ENCODE data around the gene DHRSX. TPM values are rescaled to one million over a fixed set of nuclear protein-coding genes. Genes with fewer than 3 reads are reported as not detected.
"Not testable (repeated sequence)": the region's sequence is repeated elsewhere in the genome, so short reads cannot be mapped to it uniquely, and the experiment has no call there.

DHRSX gene
- total RNA-seq, 1 donor from 2014 or later, result 25.7 TPM

GRCh38 chrX:2434270-2435163, 66.3 kb downstream of the DHRSX start:
- Mint-ChIP-seq H3K9me3 (peaks cover 5% of the 10 kb centered on the region), H3K27ac (no peak overlapping the region), H3K36me3 (ENCODE audit: low read depth) (peaks cover 30% of the 10 kb centered on the region), H3K4me3 (no peak overlapping the region), H3K4me1 (peaks cover 3% of the 10 kb centered on the region), H3K27me3 (no peaks in the 10 kb centered on the region)
- no peak for DNase-seq
- intact Hi-C loops (cut with micrococcal nuclease), result no loop called here

- intact Hi-C loops (cut with micrococcal nuclease), result no loop called here
- H3K4me1 Mint-ChIP-seq, result peaks cover 3% of the 10 kb centered on the region
Measured at GRCh38 chrX:2432298-2432863, 68.4 kb downstream of the DHRSX start.

GRCh38 chrX:2430265-2430825, 70.4 kb downstream of the DHRSX start:
- H3K27ac Mint-ChIP-seq, result no peak overlapping the region
- intact Hi-C loops (cut with micrococcal nuclease), result no loop called here
- H3K36me3 Mint-ChIP-seq (ENCODE audit: low read depth), result peaks cover 45% of the 10 kb centered on the region
- H3K4me3 Mint-ChIP-seq, result no peak overlapping the region
- no peak for DNase-seq
- H3K9me3 Mint-ChIP-seq, result peaks cover 12% of the 10 kb centered on the region
- H3K27me3 Mint-ChIP-seq, result no peaks in the 10 kb centered on the region
- H3K4me1 Mint-ChIP-seq, result peaks cover 3% of the 10 kb centered on the region

More at GRCh38 chrX:2432298-2432863, 68.4 kb downstream of the DHRSX start:
- H3K4me3 Mint-ChIP-seq, result no peak overlapping the region
- no peaks in the 10 kb centered on the region for H3K27me3 Mint-ChIP-seq
- H3K9me3 Mint-ChIP-seq, result peaks cover 6% of the 10 kb centered on the region
- no peak for DNase-seq
- H3K36me3 Mint-ChIP-seq (ENCODE audit: low read depth), result peaks cover 33% of the 10 kb centered on the region
- peak overlapping the region; percentile 14 for H3K27ac Mint-ChIP-seq

- H3K36me3 Mint-ChIP-seq (ENCODE audit: low read depth), result peaks cover 49% of the 10 kb centered on the region
- DNase-seq, result no peak
- no peaks in the 10 kb centered on the region for H3K4me1 Mint-ChIP-seq
- no peaks in the 10 kb centered on the region for H3K27me3 Mint-ChIP-seq
- H3K27ac Mint-ChIP-seq, result no peak overlapping the region
- no peak overlapping the region for H3K4me3 Mint-ChIP-seq
- intact Hi-C loops (cut with micrococcal nuclease), result no loop called here
- H3K9me3 Mint-ChIP-seq, result peaks cover 12% of the 10 kb centered on the region
Measured at GRCh38 chrX:2427737-2428136, 73.0 kb downstream of the DHRSX start.

GRCh38 chrX:2427147-2427546, 73.6 kb downstream of the DHRSX start:
- H3K27ac Mint-ChIP-seq, result no peak overlapping the region
- peaks cover 45% of the 10 kb centered on the region for H3K36me3 Mint-ChIP-seq (ENCODE audit: low read depth)
- H3K27me3 Mint-ChIP-seq, result no peaks in the 10 kb centered on the region
- H3K4me3 Mint-ChIP-seq, result no peak overlapping the region
- no peaks in the 10 kb centered on the region for H3K4me1 Mint-ChIP-seq
- peaks cover 12% of the 10 kb centered on the region for H3K9me3 Mint-ChIP-seq
- DNase-seq, result no peak
- intact Hi-C loops (cut with micrococcal nuclease), result no loop called here

- no peak for DNase-seq
- Mint-ChIP-seq H3K9me3 (peaks cover 9% of the 10 kb centered on the region), H3K4me3 (no peak overlapping the region), H3K4me1 (no peaks in the 10 kb centered on the region), H3K27ac (no peak overlapping the region), H3K27me3 (no peaks in the 10 kb centered on the region), H3K36me3 (ENCODE audit: low read depth) (peaks cover 45% of the 10 kb centered on the region)
- intact Hi-C loops (cut with micrococcal nuclease), result no loop called here
Measured at GRCh38 chrX:2426289-2426882, 74.4 kb downstream of the DHRSX start.

- Mint-ChIP-seq H3K27me3 (no peaks in the 10 kb centered on the region), H3K27ac (no peak overlapping the region), H3K4me3 (no peak overlapping the region), H3K36me3 (ENCODE audit: low read depth) (peaks cover 50% of the 10 kb centered on the region), H3K4me1 (no peaks in the 10 kb centered on the region), H3K9me3 (peaks cover 7% of the 10 kb centered on the region)
- no peak for DNase-seq
- intact Hi-C loops (cut with micrococcal nuclease), result no loop called here
Measured at GRCh38 chrX:2425286-2426071, 75.3 kb downstream of the DHRSX start.

GRCh38 chrX:2424317-2424716, 76.5 kb downstream of the DHRSX start:
- intact Hi-C loops (cut with micrococcal nuclease), result no loop called here
- peaks cover 7% of the 10 kb centered on the region for H3K9me3 Mint-ChIP-seq
- no peak for DNase-seq
- no peak overlapping the region for H3K27ac Mint-ChIP-seq
- H3K36me3 Mint-ChIP-seq (ENCODE audit: low read depth), result peaks cover 46% of the 10 kb centered on the region
- no peak overlapping the region for H3K4me3 Mint-ChIP-seq
- no peaks in the 10 kb centered on the region for H3K27me3 Mint-ChIP-seq
- no peaks in the 10 kb centered on the region for H3K4me1 Mint-ChIP-seq

- no peak overlapping the region for H3K27ac Mint-ChIP-seq
- H3K4me3 Mint-ChIP-seq, result no peak overlapping the region
- no peaks in the 10 kb centered on the region for H3K27me3 Mint-ChIP-seq
- no peaks in the 10 kb centered on the region for H3K4me1 Mint-ChIP-seq
- peaks cover 7% of the 10 kb centered on the region for H3K9me3 Mint-ChIP-seq
- intact Hi-C loops (cut with micrococcal nuclease), result no loop called here
- H3K36me3 Mint-ChIP-seq (ENCODE audit: low read depth), result peaks cover 45% of the 10 kb centered on the region
- DNase-seq, result no peak
Measured at GRCh38 chrX:2423899-2424298, 76.9 kb downstream of the DHRSX start.

GRCh38 chrX:2423282-2423681, 77.5 kb downstream of the DHRSX start:
- no peaks in the 10 kb centered on the region for H3K4me1 Mint-ChIP-seq
- no peak overlapping the region for H3K27ac Mint-ChIP-seq
- peaks cover 41% of the 10 kb centered on the region for H3K36me3 Mint-ChIP-seq (ENCODE audit: low read depth)
- H3K4me3 Mint-ChIP-seq, result no peak overlapping the region
- no peak for DNase-seq
- no peaks in the 10 kb centered on the region for H3K27me3 Mint-ChIP-seq
- peaks cover 7% of the 10 kb centered on the region for H3K9me3 Mint-ChIP-seq
- intact Hi-C loops (cut with micrococcal nuclease), result no loop called here

GRCh38 chrX:2419418-2419817, 81.4 kb downstream of the DHRSX start:
- intact Hi-C loops (cut with micrococcal nuclease); H3K9me3 Mint-ChIP-seq; H3K27ac Mint-ChIP-seq; H3K4me3 Mint-ChIP-seq; H3K4me1 Mint-ChIP-seq; DNase-seq; H3K27me3 Mint-ChIP-seq: not testable (repeated sequence)
- peaks cover 19% of the 10 kb centered on the region for H3K36me3 Mint-ChIP-seq (ENCODE audit: low read depth)

- Mint-ChIP-seq H3K36me3 (ENCODE audit: low read depth) (peaks cover 10% of the 10 kb centered on the region), H3K27me3 (no peaks in the 10 kb centered on the region), H3K4me3 (no peak overlapping the region), H3K27ac (no peak overlapping the region), H3K9me3 (no peaks in the 10 kb centered on the region), H3K4me1 (no peaks in the 10 kb centered on the region)
- DNase-seq, result no peak
- intact Hi-C loops (cut with micrococcal nuclease), result no loop called here
Measured at GRCh38 chrX:2418000-2418399, 82.8 kb downstream of the DHRSX start.

- Mint-ChIP-seq H3K36me3 (ENCODE audit: low read depth) (peaks cover 9% of the 10 kb centered on the region), H3K4me3 (no peak overlapping the region), H3K27me3 (no peaks in the 10 kb centered on the region), H3K9me3 (no peaks in the 10 kb centered on the region), H3K4me1 (no peaks in the 10 kb centered on the region), H3K27ac (no peak overlapping the region)
- intact Hi-C loops (cut with micrococcal nuclease), result no loop called here
- DNase-seq, result no peak
Measured at GRCh38 chrX:2416851-2417604, 83.7 kb downstream of the DHRSX start.

Data from activated CD4-positive, alpha-beta T cell treated with anti-CD3 and anti-CD28 coated beads, Interleukin-2, amount 10 ng/mL, durations not matched to agents 24 days and 14 days (primary cell).